ENCODE results near the gene PPP1R1C.
A peak's percentile ranks its signal among the peaks of the same experiment; 100 is the strongest.

PPP1R1C gene

DNA sequence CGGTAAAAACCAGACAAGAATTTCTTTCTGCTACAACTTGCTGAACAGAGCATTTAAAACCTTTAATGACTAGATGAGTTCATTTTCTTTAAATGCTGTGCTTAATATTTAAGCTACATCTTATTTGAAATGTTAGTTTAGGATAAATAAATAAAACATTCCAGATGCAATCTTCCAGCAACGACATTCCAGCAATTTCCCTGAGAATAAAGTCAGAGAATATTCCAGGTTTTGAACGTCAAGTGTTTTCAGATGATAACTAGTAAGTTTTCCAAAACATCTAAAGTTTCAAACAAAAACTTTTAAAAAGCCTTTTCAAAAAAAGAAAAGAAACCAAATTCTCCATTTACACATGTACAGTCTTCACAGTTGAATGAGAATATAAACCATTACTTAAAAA lies 104.8 kb downstream of the PPP1R1C start:
- Histone ChIP-seq H3K4me3 (ENCODE audit: insufficient read length, low read depth) (no peak overlapping the region), H3K27me3 (ENCODE audit: insufficient read depth, insufficient read length) (no peaks in the 10 kb centered on the region), H3K9me3 (ENCODE audit: insufficient read depth, low read length) (no peaks in the 10 kb centered on the region), H3K4me1 (ENCODE audit: insufficient read depth, insufficient read length) (no peaks in the 10 kb centered on the region), H3K36me3 (ENCODE audit: insufficient read depth, insufficient read length, low read length) (no peaks in the 10 kb centered on the region), H3K9ac (ENCODE audit: insufficient read length, low read depth) (no peak overlapping the region)
- TF ChIP-seq SUZ12 (IDR thresholded peaks at IDR 0.05; ENCODE audit: extremely low read depth, insufficient read depth, insufficient read length) (no peak), YY1 (IDR thresholded peaks at IDR 0.05; ENCODE audit: insufficient read depth, insufficient read length) (no peak), ZNF274 (IDR thresholded peaks at IDR 0.05; ENCODE audit: low read depth, low read length) (no peak)
- no peak for DNase-seq (ENCODE audit: low read depth, low spot score)

DNA sequence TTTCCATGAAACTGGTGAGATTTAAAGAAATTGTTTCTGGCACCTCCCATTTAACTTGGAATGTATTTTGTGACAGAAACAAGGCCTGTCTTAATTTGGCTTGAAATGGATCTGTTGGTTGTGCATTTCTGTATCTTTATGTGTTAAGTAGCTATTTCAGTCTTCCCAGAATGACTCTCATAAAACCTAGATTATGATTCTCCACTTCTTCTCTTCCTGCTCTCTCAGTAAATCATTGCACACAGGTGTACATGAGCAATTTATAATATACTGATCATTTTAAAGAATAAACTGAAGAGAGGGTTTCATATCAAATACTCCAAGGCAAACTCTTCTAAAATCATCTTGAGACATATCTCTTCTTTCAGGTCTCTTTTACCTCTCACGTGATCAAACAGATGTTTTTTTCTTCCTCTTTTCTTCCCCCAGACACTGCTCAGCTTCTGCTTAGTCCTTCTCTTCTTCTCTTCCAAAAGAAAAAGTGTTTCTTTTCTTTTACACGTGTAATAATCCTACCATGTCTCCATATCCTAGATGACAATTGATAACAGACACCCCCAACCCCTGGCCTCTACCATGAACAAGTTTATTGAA lies 112.0 kb downstream of the PPP1R1C start:
- TF ChIP-seq YY1 (IDR thresholded peaks at IDR 0.05; ENCODE audit: insufficient read depth, insufficient read length) (no peak), ZNF274 (IDR thresholded peaks at IDR 0.05; ENCODE audit: low read depth, low read length) (no peak), SUZ12 (IDR thresholded peaks at IDR 0.05; ENCODE audit: extremely low read depth, insufficient read depth, insufficient read length) (no peak)
- no peaks in the 10 kb centered on the region for H3K4me1 ChIP-seq (ENCODE audit: insufficient read depth, insufficient read length)
- no peaks in the 10 kb centered on the region for H3K36me3 ChIP-seq (ENCODE audit: insufficient read depth, insufficient read length, low read length)

DNA sequence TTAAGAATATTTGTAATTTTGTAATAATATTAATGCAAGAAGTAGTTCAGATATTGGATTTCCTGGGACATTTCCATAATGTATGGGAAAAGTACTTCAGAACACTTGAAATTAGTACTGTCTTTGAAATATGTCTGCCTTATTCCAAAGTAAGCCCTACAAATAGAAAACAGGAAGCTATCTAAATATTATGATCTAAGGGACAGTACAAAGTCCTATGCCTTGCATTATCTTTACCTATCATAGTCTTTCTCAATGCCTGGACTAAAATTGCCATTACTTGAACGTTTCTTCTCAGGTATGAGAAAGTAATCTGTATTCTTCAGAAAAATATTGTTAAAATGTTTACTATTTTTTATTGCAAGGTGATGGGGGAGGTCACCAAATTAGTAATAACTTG lies 113.0 kb downstream of the PPP1R1C start:
- Histone ChIP-seq H3K36me3 (ENCODE audit: insufficient read depth, insufficient read length, low read length) (no peaks in the 10 kb centered on the region), H3K4me3 (ENCODE audit: insufficient read length, low read depth) (no peak overlapping the region), H3K4me1 (ENCODE audit: insufficient read depth, insufficient read length) (no peaks in the 10 kb centered on the region), H3K27me3 (ENCODE audit: insufficient read depth, insufficient read length) (no peaks in the 10 kb centered on the region), H3K9me3 (ENCODE audit: insufficient read depth, low read length) (no peaks in the 10 kb centered on the region), H3K9ac (ENCODE audit: insufficient read length, low read depth) (no peak overlapping the region)
- no peak for DNase-seq (ENCODE audit: low read depth, low spot score)
- TF ChIP-seq ZNF274 (IDR thresholded peaks at IDR 0.05; ENCODE audit: low read depth, low read length) (no peak), SUZ12 (IDR thresholded peaks at IDR 0.05; ENCODE audit: extremely low read depth, insufficient read depth, insufficient read length) (no peak), YY1 (IDR thresholded peaks at IDR 0.05; ENCODE audit: insufficient read depth, insufficient read length) (no peak)

More for the DNA sequence above, 112.0 kb downstream of the PPP1R1C start:
- no peaks in the 10 kb centered on the region for H3K27me3 ChIP-seq (ENCODE audit: insufficient read depth, insufficient read length)
- no peak overlapping the region for H3K9ac ChIP-seq (ENCODE audit: insufficient read length, low read depth)
- DNase-seq (ENCODE audit: low read depth, low spot score), result no peak
- no peak overlapping the region for H3K4me3 ChIP-seq (ENCODE audit: insufficient read length, low read depth)
- H3K9me3 ChIP-seq (ENCODE audit: insufficient read depth, low read length), result no peaks in the 10 kb centered on the region

DNA sequence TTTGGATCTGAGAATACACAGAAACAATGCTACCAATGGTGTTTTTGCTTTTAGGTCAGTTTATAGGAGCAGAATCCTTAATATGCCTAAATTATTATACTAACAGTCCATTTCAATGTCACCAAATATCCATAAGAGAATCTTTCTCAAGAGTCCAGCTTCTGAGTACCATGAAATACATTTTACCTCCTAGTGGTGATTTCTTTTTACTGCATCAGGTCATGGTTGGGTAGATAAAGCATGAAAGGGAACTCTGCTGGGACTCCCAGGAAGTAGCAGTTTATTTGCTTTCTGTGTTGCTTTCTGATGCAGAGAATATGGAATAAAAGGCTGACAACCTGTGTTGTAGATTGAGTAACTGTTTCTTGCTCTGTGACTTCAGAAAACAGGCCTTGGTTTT lies 115.6 kb downstream of the PPP1R1C start:
- no peaks in the 10 kb centered on the region for H3K27me3 ChIP-seq (ENCODE audit: insufficient read depth, insufficient read length)
- H3K4me1 ChIP-seq (ENCODE audit: insufficient read depth, insufficient read length), result no peaks in the 10 kb centered on the region
- H3K9ac ChIP-seq (ENCODE audit: insufficient read length, low read depth), result no peak overlapping the region
- DNase-seq (ENCODE audit: low read depth, low spot score), result no peak
- no peak for TF ChIP-seq SUZ12 (IDR thresholded peaks at IDR 0.05; ENCODE audit: extremely low read depth, insufficient read depth, insufficient read length)
- TF ChIP-seq YY1 (IDR thresholded peaks at IDR 0.05; ENCODE audit: insufficient read depth, insufficient read length), result no peak
- TF ChIP-seq ZNF274 (IDR thresholded peaks at IDR 0.05; ENCODE audit: low read depth, low read length), result no peak
- H3K36me3 ChIP-seq (ENCODE audit: insufficient read depth, insufficient read length, low read length), result no peaks in the 10 kb centered on the region
- no peak overlapping the region for H3K4me3 ChIP-seq (ENCODE audit: insufficient read length, low read depth)
- H3K9me3 ChIP-seq (ENCODE audit: insufficient read depth, low read length), result peaks cover 6% of the 10 kb centered on the region; the same call in 1 of the 2 replicates

- DNase-seq (ENCODE audit: low read depth, low spot score), result peak; percentile 18
Observed at GRCh38 chr2:182103526-182103925, 117.9 kb downstream of the PPP1R1C start.

DNA sequence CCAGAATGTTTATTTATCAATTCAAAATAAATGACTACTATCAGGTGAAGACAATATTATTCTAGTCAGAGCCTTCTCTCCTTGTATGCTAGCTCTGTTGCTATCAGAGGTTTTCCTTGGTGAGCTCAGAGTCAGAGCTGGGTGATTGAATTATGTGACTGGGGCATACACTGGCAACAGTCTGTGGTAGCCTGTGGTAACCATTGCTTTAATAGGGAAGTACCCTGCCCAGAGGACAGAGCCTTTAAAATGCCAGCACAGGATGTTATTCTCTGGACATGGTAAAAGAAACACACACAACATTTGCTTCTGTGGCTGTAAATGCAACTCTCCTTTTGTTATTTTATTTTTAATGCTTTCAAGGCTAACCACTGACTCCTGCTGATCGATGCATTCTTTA lies 124.7 kb downstream of the PPP1R1C start:
- no peaks in the 10 kb centered on the region for H3K27me3 ChIP-seq (ENCODE audit: insufficient read depth, insufficient read length)
- H3K4me3 ChIP-seq (ENCODE audit: insufficient read length, low read depth), result no peak overlapping the region
- no peaks in the 10 kb centered on the region for H3K9me3 ChIP-seq (ENCODE audit: insufficient read depth, low read length)
- DNase-seq (ENCODE audit: low read depth, low spot score), result no peak
- H3K36me3 ChIP-seq (ENCODE audit: insufficient read depth, insufficient read length, low read length), result no peaks in the 10 kb centered on the region
- no peak overlapping the region for H3K9ac ChIP-seq (ENCODE audit: insufficient read length, low read depth)
- H3K4me1 ChIP-seq (ENCODE audit: insufficient read depth, insufficient read length), result no peaks in the 10 kb centered on the region
- TF ChIP-seq YY1 (IDR thresholded peaks at IDR 0.05; ENCODE audit: insufficient read depth, insufficient read length), result no peak
- no peak for TF ChIP-seq ZNF274 (IDR thresholded peaks at IDR 0.05; ENCODE audit: low read depth, low read length)
- TF ChIP-seq SUZ12 (IDR thresholded peaks at IDR 0.05; ENCODE audit: extremely low read depth, insufficient read depth, insufficient read length), result no peak

More at GRCh38 chr2:182103526-182103925, 117.9 kb downstream of the PPP1R1C start:
- no peaks in the 10 kb centered on the region for H3K27me3 ChIP-seq (ENCODE audit: insufficient read depth, insufficient read length)
- H3K9ac ChIP-seq (ENCODE audit: insufficient read length, low read depth), result no peak overlapping the region
- H3K36me3 ChIP-seq (ENCODE audit: insufficient read depth, insufficient read length, low read length), result no peaks in the 10 kb centered on the region
- no peak overlapping the region for H3K4me3 ChIP-seq (ENCODE audit: insufficient read length, low read depth)
- H3K4me1 ChIP-seq (ENCODE audit: insufficient read depth, insufficient read length), result no peaks in the 10 kb centered on the region
- no peak for TF ChIP-seq SUZ12 (IDR thresholded peaks at IDR 0.05; ENCODE audit: extremely low read depth, insufficient read depth, insufficient read length)
- TF ChIP-seq ZNF274 (IDR thresholded peaks at IDR 0.05; ENCODE audit: low read depth, low read length), result no peak
- no peak for TF ChIP-seq YY1 (IDR thresholded peaks at IDR 0.05; ENCODE audit: insufficient read depth, insufficient read length)
- H3K9me3 ChIP-seq (ENCODE audit: insufficient read depth, low read length), result peaks cover 6% of the 10 kb centered on the region; the same call in 1 of the 2 replicates

DNA sequence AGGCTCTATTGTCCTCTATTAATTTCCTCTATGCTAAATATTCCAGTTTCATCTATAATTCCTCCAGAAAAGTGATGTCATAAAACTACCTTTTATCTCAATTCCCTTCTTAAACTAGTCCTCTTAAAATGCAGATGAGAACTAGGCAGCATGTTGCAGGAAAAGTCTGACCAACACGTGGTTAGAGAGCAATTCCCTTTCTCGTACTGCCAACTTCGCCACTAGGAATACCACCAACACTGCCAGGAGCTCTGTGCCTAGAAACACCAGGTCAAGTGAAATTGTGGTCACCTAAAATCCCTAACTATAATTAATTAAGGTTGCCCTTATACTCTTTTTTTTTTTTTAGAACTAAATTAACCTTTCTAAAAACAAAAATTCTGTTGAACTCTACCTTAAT lies 127.7 kb downstream of the PPP1R1C start:
- Histone ChIP-seq H3K36me3 (ENCODE audit: insufficient read depth, insufficient read length, low read length) (no peaks in the 10 kb centered on the region), H3K9ac (ENCODE audit: insufficient read length, low read depth) (no peak overlapping the region), H3K4me3 (ENCODE audit: insufficient read length, low read depth) (no peak overlapping the region), H3K9me3 (ENCODE audit: insufficient read depth, low read length) (no peaks in the 10 kb centered on the region), H3K4me1 (ENCODE audit: insufficient read depth, insufficient read length) (no peaks in the 10 kb centered on the region), H3K27me3 (ENCODE audit: insufficient read depth, insufficient read length) (no peaks in the 10 kb centered on the region)
- TF ChIP-seq ZNF274 (IDR thresholded peaks at IDR 0.05; ENCODE audit: low read depth, low read length) (no peak), YY1 (IDR thresholded peaks at IDR 0.05; ENCODE audit: insufficient read depth, insufficient read length) (no peak)
- no peak for DNase-seq (ENCODE audit: low read depth, low spot score)
